Measurements from ENCODE around the gene PRSS23.

Gene PRSS23

DNA sequence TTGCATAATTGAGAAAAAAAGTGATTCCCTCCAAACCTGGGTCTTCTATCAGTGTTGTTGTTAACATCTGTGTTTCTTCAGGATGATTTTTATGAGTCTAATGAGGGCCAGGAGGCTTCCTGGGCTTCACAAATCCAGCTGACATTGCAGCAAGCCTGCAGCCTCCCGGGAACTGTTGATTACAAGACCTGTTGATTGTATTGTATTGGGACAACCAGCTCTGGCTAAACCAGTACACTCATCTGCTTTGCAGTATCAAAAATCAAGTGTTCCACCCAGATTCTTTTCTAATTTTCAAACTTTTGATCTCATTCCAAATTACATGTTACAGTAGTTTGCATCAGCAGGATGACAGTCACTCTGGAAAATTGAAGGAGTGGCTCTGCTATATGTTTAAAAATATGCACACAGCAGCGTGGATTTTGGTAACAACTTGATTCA is 16.1 kb upstream of the PRSS23 start:
- TF ChIP-seq, protein P1, sequence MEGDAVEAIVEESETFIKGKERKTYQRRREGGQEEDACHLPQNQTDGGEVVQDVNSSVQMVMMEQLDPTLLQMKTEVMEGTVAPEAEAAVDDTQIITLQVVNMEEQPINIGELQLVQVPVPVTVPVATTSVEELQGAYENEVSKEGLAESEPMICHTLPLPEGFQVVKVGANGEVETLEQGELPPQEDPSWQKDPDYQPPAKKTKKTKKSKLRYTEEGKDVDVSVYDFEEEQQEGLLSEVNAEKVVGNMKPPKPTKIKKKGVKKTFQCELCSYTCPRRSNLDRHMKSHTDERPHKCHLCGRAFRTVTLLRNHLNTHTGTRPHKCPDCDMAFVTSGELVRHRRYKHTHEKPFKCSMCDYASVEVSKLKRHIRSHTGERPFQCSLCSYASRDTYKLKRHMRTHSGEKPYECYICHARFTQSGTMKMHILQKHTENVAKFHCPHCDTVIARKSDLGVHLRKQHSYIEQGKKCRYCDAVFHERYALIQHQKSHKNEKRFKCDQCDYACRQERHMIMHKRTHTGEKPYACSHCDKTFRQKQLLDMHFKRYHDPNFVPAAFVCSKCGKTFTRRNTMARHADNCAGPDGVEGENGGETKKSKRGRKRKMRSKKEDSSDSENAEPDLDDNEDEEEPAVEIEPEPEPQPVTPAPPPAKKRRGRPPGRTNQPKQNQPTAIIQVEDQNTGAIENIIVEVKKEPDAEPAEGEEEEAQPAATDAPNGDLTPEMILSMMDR (IDR thresholded peaks at IDR 0.05; ENCODE audit: low read depth, low read length, poor library complexity, severe bottlenecking) = no peak
- TF ChIP-seq EZH2phosphoT487 (IDR thresholded peaks at IDR 0.05; ENCODE audit: borderline replicate concordance, low read length) = no peak
- Histone ChIP-seq H3K4me2 (ENCODE audit: low read length) (no peak overlapping the region), H3K79me2 (ENCODE audit: control insufficient read depth, low read length) (no peaks in the 10 kb centered on the region), H3K4me1 (ENCODE audit: control insufficient read depth, low read length) (no peaks in the 10 kb centered on the region), H3K9me3 (ENCODE audit: control insufficient read depth, insufficient read depth, low read length) (no peaks in the 10 kb centered on the region), H3F3A (ENCODE audit: control insufficient read depth, insufficient read depth) (no peaks in the 10 kb centered on the region), H3K27ac (ENCODE audit: low read depth, low read length) (no peak overlapping the region), H4K20me1 (ENCODE audit: control insufficient read depth, insufficient read depth, low read depth, low read length) (no peaks in the 10 kb centered on the region), H3K4me3 (ENCODE audit: low read length) (no peak overlapping the region), H3K27me3 (ENCODE audit: control insufficient read depth, low read length) (no peaks in the 10 kb centered on the region), H3K36me3 (ENCODE audit: control insufficient read depth, low read length) (no peaks in the 10 kb centered on the region), H3K9me2 (replicated peaks; ENCODE audit: control insufficient read depth, low read length) (no peaks in the 10 kb centered on the region)

DNA sequence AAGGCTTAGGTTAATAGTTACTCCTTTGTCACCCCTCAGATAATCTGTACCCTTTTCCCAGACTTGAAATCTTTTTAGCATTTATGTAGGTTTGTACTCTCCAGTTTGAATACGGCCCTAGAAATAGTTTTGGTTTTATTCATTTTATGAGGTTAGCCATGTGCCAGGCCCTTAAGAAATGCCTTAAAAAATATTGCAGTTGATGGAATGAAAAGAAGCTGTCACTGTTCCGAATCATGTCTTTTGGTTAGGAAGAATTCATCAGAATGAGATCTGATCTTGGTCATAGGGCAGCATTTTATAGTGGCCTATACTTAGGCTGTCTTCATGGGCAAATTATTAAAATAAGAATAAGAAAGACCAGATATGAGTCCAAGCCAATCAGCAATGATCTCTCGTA is 14.8 kb upstream of the PRSS23 start:
- Histone ChIP-seq H3K4me1 (ENCODE audit: control insufficient read depth, low read length) (no peaks in the 10 kb centered on the region), H3K4me3 (ENCODE audit: low read length) (no peak overlapping the region), H4K20me1 (ENCODE audit: control insufficient read depth, insufficient read depth, low read depth, low read length) (no peaks in the 10 kb centered on the region), H3K9me2 (replicated peaks; ENCODE audit: control insufficient read depth, low read length) (no peaks in the 10 kb centered on the region), H3K36me3 (ENCODE audit: control insufficient read depth, low read length) (no peaks in the 10 kb centered on the region), H3K4me2 (ENCODE audit: low read length) (no peak overlapping the region), H3K9me3 (ENCODE audit: control insufficient read depth, insufficient read depth, low read length) (no peaks in the 10 kb centered on the region), H3K27ac (ENCODE audit: low read depth, low read length) (no peak overlapping the region), H3K27me3 (ENCODE audit: control insufficient read depth, low read length) (no peaks in the 10 kb centered on the region), H3F3A (ENCODE audit: control insufficient read depth, insufficient read depth) (no peaks in the 10 kb centered on the region), H3K79me2 (ENCODE audit: control insufficient read depth, low read length) (no peaks in the 10 kb centered on the region)
- no peak for TF ChIP-seq EZH2phosphoT487 (IDR thresholded peaks at IDR 0.05; ENCODE audit: borderline replicate concordance, low read length)
- TF ChIP-seq, protein P1 (IDR thresholded peaks at IDR 0.05; ENCODE audit: low read depth, low read length, poor library complexity, severe bottlenecking) = no peak

DNA sequence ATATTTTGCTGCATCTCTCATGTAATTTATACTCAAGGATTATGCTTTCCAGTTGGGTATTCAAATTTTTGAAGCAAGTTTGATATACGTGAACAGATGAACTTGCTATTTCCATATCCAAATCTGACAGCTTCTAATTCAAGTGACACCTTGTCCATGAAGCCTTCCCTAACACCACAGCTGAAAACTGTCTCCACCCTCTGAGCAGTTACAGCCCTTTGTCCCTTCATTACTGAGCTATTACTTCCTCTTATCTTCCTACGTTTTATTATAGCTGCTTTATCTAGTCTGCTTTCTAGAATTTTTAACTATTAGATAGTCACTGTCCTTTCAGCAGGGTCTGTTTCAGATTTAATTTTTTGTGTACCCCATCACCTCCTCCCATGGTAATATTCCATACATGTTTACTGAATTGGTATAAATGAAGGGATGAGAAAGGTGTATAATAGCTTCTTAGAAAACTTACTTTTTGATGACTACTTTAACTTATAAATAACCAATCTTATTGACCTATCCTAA is 13.3 kb upstream of the PRSS23 start:
- H3K79me2 ChIP-seq (ENCODE audit: control insufficient read depth, low read length) = no peaks in the 10 kb centered on the region
- H3K4me1 ChIP-seq (ENCODE audit: control insufficient read depth, low read length) = no peaks in the 10 kb centered on the region
- H4K20me1 ChIP-seq (ENCODE audit: control insufficient read depth, insufficient read depth, low read depth, low read length) = no peaks in the 10 kb centered on the region
- TF ChIP-seq, protein P1 (IDR thresholded peaks at IDR 0.05; ENCODE audit: low read depth, low read length, poor library complexity, severe bottlenecking) = no peak
- TF ChIP-seq EZH2phosphoT487 (IDR thresholded peaks at IDR 0.05; ENCODE audit: borderline replicate concordance, low read length) = no peak
- no peaks in the 10 kb centered on the region for H3K9me3 ChIP-seq (ENCODE audit: control insufficient read depth, insufficient read depth, low read length)
- H3K27ac ChIP-seq (ENCODE audit: low read depth, low read length) = no peak overlapping the region
- H3K27me3 ChIP-seq (ENCODE audit: control insufficient read depth, low read length) = no peaks in the 10 kb centered on the region
- H3K36me3 ChIP-seq (ENCODE audit: control insufficient read depth, low read length) = no peaks in the 10 kb centered on the region
- H3K4me3 ChIP-seq (ENCODE audit: low read length) = no peak overlapping the region
- H3F3A ChIP-seq (ENCODE audit: control insufficient read depth, insufficient read depth) = no peaks in the 10 kb centered on the region
- no peak overlapping the region for H3K4me2 ChIP-seq (ENCODE audit: low read length)
- no peaks in the 10 kb centered on the region for H3K9me2 ChIP-seq (replicated peaks; ENCODE audit: control insufficient read depth, low read length)
